HepG2 (cell line): ENCODE results near the gene SMIM13. TPM values are rescaled to one million over a fixed set of nuclear protein-coding genes. Genes with fewer than 3 reads are reported as not detected.
A peak's percentile ranks its signal among the peaks of the same experiment; 100 is the strongest.

Experiments used
- ARID2 ChIP-seq: sonication (generic); formaldehyde crosslinking; IDR thresholded peaks from 2 replicates; pipeline ENCODE4 v1.8.1; 2022; ENCODE audit warnings: mild to moderate bottlenecking, missing genetic modification reagents, borderline replicate concordance
- BCL6 ChIP-seq: IDR thresholded peaks from 2 replicates; pipeline ENCODE4 v1.6.1; 2016; ENCODE audit warnings: missing genetic modification reagents, missing compliant biosample characterization
- CREM ChIP-seq, 2 experiments: sonication (generic) in 1 of 2; formaldehyde crosslinking in 1 of 2; IDR thresholded peaks; 2 replicates each; pipeline versions ENCODE4 v1.4.0 to v1.6.1; 2016 to 2020; ENCODE audit warnings: antibody characterized with exemption in 1 of 2, mild to moderate bottlenecking in 1 of 2, missing genetic modification reagents in 1 of 2
- HNRNPUL1 ChIP-seq: fragments of 200-400 bp; formaldehyde crosslinking; IDR thresholded peaks from 2 replicates; pipeline ENCODE4 v1.6.1; 2017; ENCODE audit warnings: low read depth, mild to moderate bottlenecking, low read length, moderate library complexity
- JDP2 ChIP-seq: sonication (generic); formaldehyde crosslinking; IDR thresholded peaks from 2 replicates; pipeline ENCODE4 v1.8.1; 2022; ENCODE audit warnings: missing genetic modification reagents, borderline replicate concordance
- JUND ChIP-seq: sonication (generic); formaldehyde crosslinking; IDR thresholded peaks from 2 replicates; pipeline ENCODE4 v1.8.0; 2022; ENCODE audit warnings: mild to moderate bottlenecking, missing genetic modification reagents
- MEIS1 ChIP-seq: sonication (generic); formaldehyde crosslinking; IDR thresholded peaks from 2 replicates; pipeline ENCODE4 v1.9.0; 2021; ENCODE audit warnings: mild to moderate bottlenecking, missing genetic modification reagents, moderate library complexity, borderline replicate concordance
- PHB2 ChIP-seq: fragments of 450-650 bp; IDR thresholded peaks from 2 replicates; pipeline ENCODE4 v1.6.1; 2018; ENCODE audit not compliant: partially characterized antibody
- PRPF4 ChIP-seq: fragments of 200-400 bp; formaldehyde crosslinking; IDR thresholded peaks from 2 replicates; pipeline ENCODE4 v1.6.1; 2016; ENCODE audit warnings: low read length, low read depth; ENCODE audit not compliant: poor library complexity, severe bottlenecking
- STAT5B ChIP-seq: sonication (generic); formaldehyde crosslinking; IDR thresholded peaks from 2 replicates; pipeline ENCODE4 v1.4.0; 2020; ENCODE audit warnings: missing genetic modification reagents
- TBL1XR1 ChIP-seq: fragments of 150-350 bp; IDR thresholded peaks from 2 replicates; pipeline ENCODE4 v1.6.1; 2014; ENCODE audit warnings: borderline replicate concordance, low read length; ENCODE audit not compliant: partially characterized antibody
- TBP ChIP-seq: sonication (generic); formaldehyde crosslinking; IDR thresholded peaks from 2 replicates; pipeline ENCODE4 v1.5.0; 2020; ENCODE audit warnings: missing genetic modification reagents
- ZMYM3 ChIP-seq: sonication (generic); formaldehyde crosslinking; IDR thresholded peaks from 2 replicates; pipeline ENCODE4 v1.5.1; 2020; ENCODE audit warnings: mild to moderate bottlenecking, missing genetic modification reagents
- ZNF143 ChIP-seq: sonication (generic); formaldehyde crosslinking; IDR thresholded peaks from 2 replicates; pipeline ENCODE4 v1.4.0; 2020; ENCODE audit warnings: missing genetic modification reagents
- ZNF431 ChIP-seq: sonication (generic); formaldehyde crosslinking; IDR thresholded peaks from 2 replicates; pipeline ENCODE4 v1.9.0; 2022; ENCODE audit warnings: missing genetic modification reagents, low read depth, mild to moderate bottlenecking, borderline replicate concordance
- ZNF777 ChIP-seq: sonication (generic); formaldehyde crosslinking; IDR thresholded peaks from 2 replicates; pipeline ENCODE4 v1.4.0; 2020; ENCODE audit warnings: missing genetic modification reagents
- ZNF839 ChIP-seq: sonication (generic); formaldehyde crosslinking; IDR thresholded peaks from 2 replicates; pipeline ENCODE4 v1.4.0; 2020; ENCODE audit warnings: missing genetic modification reagents, mild to moderate bottlenecking, borderline replicate concordance
- ZSCAN25 ChIP-seq: sonication (generic); formaldehyde crosslinking; IDR thresholded peaks from 2 replicates; pipeline ENCODE4 v1.8.0; 2022; ENCODE audit warnings: mild to moderate bottlenecking, missing genetic modification reagents
- polyA plus RNA-seq, 8 experiments: library from polyadenylated mRNA; depleted of rRNA in 3 of 8; stranded (reverse) in 7 of 8; unstranded in 1 of 8; fragments of >200 nt; fragmentation: Illumina TruSeq in 4 of 8; extraction: Trizol in 4 of 8; gene quantifications; 2 replicates each; pipeline versions ENCODE4 v1.2.1 to v1.2.3, GENCODE V29; 2011 to 2016; ENCODE audit warnings: low read depth in 4 of 8, missing spikeins in 1 of 8, mixed read lengths in 1 of 8; ENCODE audit not compliant: insufficient read depth in 1 of 8
- total RNA-seq, 5 experiments: library from RNA; depleted of rRNA; stranded (reverse); fragments of >200 nt; fragmentation: Illumina TruSeq; extraction: Trizol; gene quantifications; 2 replicates each; pipeline ENCODE4 v1.2.3, GENCODE V29; 2016; ENCODE audit warnings: low read depth in 1 of 5
- TF ChIP-seq, protein P1 (sequence below): sonication (generic); formaldehyde crosslinking; IDR thresholded peaks from 2 replicates; pipeline ENCODE4 v1.4.0; 2020; ENCODE audit warnings: missing genetic modification reagents, borderline replicate concordance
- TF ChIP-seq, protein P2 (sequence below): sonication (generic); formaldehyde crosslinking; IDR thresholded peaks from 2 replicates; pipeline ENCODE4 v1.8.0; 2022; ENCODE audit warnings: low read depth, missing genetic modification reagents
- TF ChIP-seq, protein P3 (sequence below): sonication (generic); formaldehyde crosslinking; IDR thresholded peaks from 2 replicates; pipeline ENCODE4 v1.5.1; 2020; ENCODE audit warnings: mild to moderate bottlenecking, moderate library complexity, missing genetic modification reagents
- TF ChIP-seq, protein P4 (sequence below): IDR thresholded peaks from 2 replicates; pipeline ENCODE4 v1.6.1; 2012; ENCODE audit warnings: low read depth, low read length, improper control_type of control experiment

SMIM13 gene
- total and polyA plus RNA-seq, 2 of the 13 experiments (the other 11 are each of a cell fraction or from before 2014, with no cell fraction given) = 2.7 to 10.2 TPM

DNA sequence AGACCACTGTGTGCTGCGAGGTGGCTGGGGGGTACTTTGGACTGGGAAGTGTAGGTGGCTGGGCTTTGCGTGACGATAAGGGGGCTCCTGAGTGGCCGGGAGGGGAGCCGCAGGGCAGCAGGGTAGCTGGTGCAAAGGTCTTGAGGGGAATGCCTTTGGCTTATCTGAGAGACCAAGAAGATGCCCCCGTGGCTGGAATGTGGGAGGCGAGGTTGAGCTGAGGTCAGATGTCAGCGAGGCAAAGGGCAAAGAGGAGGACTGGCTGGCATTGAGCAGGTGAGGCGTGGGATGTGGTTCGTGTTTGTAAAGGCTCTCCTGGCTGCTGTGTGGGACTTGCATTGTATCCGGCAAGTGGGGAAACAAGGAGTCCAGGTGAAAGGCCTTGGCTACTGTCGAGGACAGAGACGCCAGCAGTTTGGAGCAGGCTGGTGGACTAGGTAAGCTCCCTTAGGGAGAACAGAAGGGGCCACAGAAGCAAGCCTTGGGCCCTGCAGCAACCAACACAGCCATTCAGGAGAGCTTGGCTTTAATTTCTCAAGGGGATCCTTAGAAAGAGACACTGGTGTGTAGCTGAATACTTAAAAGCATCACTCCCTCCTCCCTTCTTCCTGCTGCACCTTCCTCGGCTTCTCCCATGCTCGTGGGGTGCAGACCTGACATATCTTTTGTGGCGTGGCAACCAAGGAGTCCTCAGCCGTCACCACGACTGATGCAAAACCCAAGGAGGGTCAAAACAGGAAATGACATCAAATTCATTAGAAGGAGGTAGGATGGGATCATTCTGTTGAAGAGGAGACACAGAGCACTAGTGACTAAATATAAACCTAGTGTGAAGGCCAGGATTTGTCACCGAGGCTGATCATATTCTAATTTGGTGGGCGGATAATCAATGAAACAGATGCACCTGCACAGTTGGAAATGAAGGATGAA lies 71.3 kb downstream of the SMIM13 start (continued):
- TF ChIP-seq, protein P1, sequence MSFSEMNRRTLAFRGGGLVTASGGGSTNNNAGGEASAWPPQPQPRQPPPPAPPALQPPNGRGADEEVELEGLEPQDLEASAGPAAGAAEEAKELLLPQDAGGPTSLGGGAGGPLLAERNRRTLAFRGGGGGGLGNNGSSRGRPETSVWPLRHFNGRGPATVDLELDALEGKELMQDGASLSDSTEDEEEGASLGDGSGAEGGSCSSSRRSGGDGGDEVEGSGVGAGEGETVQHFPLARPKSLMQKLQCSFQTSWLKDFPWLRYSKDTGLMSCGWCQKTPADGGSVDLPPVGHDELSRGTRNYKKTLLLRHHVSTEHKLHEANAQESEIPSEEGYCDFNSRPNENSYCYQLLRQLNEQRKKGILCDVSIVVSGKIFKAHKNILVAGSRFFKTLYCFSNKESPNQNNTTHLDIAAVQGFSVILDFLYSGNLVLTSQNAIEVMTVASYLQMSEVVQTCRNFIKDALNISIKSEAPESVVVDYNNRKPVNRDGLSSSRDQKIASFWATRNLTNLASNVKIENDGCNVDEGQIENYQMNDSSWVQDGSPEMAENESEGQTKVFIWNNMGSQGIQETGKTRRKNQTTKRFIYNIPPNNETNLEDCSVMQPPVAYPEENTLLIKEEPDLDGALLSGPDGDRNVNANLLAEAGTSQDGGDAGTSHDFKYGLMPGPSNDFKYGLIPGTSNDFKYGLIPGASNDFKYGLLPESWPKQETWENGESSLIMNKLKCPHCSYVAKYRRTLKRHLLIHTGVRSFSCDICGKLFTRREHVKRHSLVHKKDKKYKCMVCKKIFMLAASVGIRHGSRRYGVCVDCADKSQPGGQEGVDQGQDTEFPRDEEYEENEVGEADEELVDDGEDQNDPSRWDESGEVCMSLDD (CRISPR knock-in tag) = no peak
- 0 out of 2 replicates have a peak, but pooled peaks have one; percentile 20 for TF ChIP-seq CREM (IDR thresholded peaks at IDR 0.05)
- TF ChIP-seq CREM (CRISPR knock-in tag; IDR thresholded peaks at IDR 0.05) = no peak
- TF ChIP-seq, protein P2, sequence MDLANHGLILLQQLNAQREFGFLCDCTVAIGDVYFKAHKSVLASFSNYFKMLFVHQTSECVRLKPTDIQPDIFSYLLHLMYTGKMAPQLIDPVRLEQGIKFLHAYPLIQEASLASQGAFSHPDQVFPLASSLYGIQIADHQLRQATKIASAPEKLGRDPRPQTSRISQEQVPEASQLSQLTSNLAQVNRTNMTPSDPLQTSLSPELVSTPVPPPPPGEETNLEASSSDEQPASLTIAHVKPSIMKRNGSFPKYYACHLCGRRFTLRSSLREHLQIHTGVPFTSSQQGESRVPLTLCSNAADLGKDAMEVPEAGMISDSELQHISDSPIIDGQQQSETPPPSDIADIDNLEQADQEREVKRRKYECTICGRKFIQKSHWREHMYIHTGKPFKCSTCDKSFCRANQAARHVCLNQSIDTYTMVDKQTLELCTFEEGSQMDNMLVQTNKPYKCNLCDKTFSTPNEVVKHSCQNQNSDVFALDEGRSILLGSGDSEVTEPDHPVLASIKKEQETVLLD (CRISPR knock-in tag) = no peak
- TF ChIP-seq ZSCAN25 (CRISPR knock-in tag) = no peak
- TF ChIP-seq ARID2 (CRISPR knock-in tag) = no peak
- no peak for TF ChIP-seq ZNF431 (CRISPR knock-in tag)
- TF ChIP-seq STAT5B = no peak
- no peak for TF ChIP-seq JUND (CRISPR knock-in tag)
- TF ChIP-seq, protein P3, sequence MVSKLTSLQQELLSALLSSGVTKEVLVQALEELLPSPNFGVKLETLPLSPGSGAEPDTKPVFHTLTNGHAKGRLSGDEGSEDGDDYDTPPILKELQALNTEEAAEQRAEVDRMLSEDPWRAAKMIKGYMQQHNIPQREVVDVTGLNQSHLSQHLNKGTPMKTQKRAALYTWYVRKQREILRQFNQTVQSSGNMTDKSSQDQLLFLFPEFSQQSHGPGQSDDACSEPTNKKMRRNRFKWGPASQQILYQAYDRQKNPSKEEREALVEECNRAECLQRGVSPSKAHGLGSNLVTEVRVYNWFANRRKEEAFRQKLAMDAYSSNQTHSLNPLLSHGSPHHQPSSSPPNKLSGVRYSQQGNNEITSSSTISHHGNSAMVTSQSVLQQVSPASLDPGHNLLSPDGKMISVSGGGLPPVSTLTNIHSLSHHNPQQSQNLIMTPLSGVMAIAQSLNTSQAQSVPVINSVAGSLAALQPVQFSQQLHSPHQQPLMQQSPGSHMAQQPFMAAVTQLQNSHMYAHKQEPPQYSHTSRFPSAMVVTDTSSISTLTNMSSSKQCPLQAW (CRISPR knock-in tag) = no peak
- TF ChIP-seq PRPF4 = no peak
- TF ChIP-seq PHB2 = no peak
- TF ChIP-seq TBL1XR1 = no peak
- TF ChIP-seq ZNF143 (CRISPR knock-in tag) = peak; percentile 22; the same call in 1 of the 2 replicates
- TF ChIP-seq ZMYM3 (CRISPR knock-in tag) = peak; percentile 52; the same call in 1 of the 2 replicates
- TF ChIP-seq BCL6 (CRISPR knock-in tag) = 0 out of 2 replicates have a peak, but pooled peaks have one; percentile 40
- no peak for TF ChIP-seq ZNF839 (CRISPR knock-in tag)
- no peak for TF ChIP-seq MEIS1
- TF ChIP-seq, protein P4, sequence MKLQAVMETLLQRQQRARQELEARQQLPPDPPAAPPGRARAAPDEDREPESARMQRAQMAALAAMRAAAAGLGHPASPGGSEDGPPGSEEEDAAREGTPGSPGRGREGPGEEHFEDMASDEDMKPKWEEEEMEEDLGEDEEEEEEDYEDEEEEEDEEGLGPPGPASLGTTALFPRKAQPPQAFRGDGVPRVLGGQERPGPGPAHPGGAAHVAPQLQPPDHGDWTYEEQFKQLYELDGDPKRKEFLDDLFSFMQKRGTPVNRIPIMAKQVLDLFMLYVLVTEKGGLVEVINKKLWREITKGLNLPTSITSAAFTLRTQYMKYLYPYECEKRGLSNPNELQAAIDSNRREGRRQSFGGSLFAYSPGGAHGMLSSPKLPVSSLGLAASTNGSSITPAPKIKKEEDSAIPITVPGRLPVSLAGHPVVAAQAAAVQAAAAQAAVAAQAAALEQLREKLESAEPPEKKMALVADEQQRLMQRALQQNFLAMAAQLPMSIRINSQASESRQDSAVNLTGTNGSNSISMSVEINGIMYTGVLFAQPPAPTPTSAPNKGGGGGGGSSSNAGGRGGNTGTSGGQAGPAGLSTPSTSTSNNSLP = no peak
- TF ChIP-seq HNRNPUL1 = no peak
- no peak for TF ChIP-seq TBP
- TF ChIP-seq JDP2 (CRISPR knock-in tag) = no peak
- TF ChIP-seq ZNF777 (CRISPR knock-in tag) = no peak
